GM12801 (cell line): ENCODE results near the gene SMAGP.

Experiments
- TF ChIP-seq, protein P1 (sequence below): IDR thresholded peaks from one replicate; pipeline ENCODE4 v1.5.1; 2011; ENCODE audit warnings: control low read depth; ENCODE audit not compliant: insufficient read length; ENCODE audit errors: extremely low read depth

The SMAGP gene

DNA sequence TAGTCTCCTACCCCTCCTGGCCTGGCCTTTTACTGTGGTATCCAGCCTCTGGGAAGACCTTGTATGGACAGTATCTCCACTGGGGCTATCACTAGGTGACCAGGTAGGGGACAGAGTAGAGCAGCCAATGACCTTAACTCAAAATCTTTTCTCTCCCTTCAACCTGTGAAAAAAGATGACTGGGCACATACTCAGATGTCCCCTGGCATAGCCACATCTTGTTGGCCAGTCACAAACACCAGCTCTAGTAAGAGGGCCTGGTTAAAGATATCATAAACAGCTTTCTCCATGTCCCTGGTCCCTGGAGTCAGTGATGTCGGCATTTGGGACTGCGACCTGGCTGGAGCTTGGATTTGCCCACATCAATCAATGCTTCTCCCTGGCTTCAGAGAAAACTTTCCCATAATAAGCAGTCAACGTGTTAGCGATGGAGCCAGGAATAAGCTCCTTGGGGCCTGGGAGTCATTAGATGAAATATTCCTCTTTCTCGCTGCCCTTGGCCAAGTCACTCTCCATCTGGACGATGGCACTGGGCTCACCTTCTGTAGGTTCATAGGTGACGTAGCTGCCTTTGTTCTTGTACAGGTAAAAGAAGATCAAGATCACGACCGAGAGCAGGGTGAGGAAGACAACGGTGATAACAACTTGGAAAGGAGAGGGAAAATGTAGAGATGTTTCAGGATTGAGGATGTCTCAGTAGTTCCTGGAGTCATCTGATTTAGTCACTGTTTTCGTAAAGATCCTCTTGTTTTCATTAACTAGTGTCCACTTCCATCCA lies 24.6 kb downstream of the SMAGP start:
- TF ChIP-seq, protein P1, sequence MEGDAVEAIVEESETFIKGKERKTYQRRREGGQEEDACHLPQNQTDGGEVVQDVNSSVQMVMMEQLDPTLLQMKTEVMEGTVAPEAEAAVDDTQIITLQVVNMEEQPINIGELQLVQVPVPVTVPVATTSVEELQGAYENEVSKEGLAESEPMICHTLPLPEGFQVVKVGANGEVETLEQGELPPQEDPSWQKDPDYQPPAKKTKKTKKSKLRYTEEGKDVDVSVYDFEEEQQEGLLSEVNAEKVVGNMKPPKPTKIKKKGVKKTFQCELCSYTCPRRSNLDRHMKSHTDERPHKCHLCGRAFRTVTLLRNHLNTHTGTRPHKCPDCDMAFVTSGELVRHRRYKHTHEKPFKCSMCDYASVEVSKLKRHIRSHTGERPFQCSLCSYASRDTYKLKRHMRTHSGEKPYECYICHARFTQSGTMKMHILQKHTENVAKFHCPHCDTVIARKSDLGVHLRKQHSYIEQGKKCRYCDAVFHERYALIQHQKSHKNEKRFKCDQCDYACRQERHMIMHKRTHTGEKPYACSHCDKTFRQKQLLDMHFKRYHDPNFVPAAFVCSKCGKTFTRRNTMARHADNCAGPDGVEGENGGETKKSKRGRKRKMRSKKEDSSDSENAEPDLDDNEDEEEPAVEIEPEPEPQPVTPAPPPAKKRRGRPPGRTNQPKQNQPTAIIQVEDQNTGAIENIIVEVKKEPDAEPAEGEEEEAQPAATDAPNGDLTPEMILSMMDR, result no peak

DNA sequence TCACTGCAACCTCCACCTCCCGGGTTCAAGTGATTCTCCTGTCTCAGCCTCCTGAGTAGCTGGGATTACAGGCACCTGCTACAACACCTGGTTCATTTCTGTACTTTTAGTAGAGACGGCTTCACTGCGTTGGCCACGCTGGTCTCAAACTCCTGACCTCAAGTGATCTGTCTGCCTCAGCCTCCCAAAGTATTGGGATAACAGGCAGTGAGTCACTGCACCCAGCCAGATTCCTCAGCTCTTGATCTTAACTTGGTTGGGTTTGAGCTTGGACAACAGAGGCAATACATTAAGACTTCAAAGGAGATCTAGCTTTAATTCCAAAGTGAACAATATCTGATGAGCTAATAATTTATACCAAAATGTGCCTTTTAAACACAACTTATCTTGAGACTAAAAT lies 25.9 kb downstream of the SMAGP start:
- TF ChIP-seq, protein P1, result no peak

DNA sequence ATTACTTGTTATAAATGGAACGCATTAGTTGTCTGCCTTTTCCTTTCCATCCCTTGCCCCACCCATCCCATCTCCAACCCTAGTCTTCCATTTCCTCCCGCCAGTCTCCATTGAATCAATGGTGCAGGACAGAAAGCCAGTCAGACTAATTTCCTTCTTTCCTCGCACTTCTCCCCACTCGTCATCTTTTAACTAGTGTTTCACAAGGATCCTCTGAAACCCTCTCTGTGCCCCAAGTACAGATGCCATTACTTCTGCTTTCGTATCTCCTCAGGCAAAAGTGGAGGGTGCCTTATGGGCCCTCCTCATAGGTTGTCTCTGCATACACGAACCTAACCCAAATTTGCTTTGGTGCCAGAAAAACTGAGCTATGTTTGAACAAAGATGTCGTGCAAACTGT lies 27.3 kb downstream of the SMAGP start:
- TF ChIP-seq, protein P1, result no peak

DNA sequence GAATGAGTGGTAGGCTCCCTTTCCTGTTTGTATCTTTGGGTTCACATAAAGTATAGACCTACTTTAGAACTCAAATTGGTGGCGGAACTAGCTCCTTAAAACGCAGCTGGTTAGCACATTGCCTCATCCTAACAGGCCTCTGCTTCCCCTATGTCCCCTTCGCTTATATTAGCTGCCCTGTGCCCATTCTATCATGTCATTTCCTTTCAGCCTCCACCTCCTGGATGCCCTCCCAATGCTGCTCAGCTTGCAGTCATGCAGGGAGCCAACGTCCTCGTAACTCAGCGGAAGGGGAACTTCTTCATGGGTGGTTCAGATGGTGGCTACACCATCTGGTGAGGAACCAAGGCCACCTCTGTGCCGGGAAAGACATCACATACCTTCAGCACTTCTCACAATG lies 28.1 kb downstream of the SMAGP start:
- TF ChIP-seq, protein P1, result no peak

DNA sequence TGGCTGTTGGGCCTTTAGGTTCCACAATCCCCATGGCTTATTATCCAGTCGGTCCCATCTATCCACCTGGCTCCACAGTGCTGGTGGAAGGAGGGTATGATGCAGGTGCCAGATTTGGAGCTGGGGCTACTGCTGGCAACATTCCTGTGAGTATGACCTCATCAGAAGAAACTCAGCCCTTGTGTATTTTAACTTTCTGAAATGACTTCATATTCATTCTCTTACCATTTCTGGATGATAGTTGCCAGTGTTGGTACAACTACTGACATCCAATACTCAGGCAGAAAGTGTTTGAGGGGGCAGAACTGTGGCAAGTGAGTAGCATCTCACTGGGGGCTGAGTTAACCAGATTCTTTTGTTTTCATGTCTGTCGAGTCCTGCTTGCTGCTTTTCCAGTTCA lies 29.2 kb downstream of the SMAGP start:
- TF ChIP-seq, protein P1, result no peak

DNA sequence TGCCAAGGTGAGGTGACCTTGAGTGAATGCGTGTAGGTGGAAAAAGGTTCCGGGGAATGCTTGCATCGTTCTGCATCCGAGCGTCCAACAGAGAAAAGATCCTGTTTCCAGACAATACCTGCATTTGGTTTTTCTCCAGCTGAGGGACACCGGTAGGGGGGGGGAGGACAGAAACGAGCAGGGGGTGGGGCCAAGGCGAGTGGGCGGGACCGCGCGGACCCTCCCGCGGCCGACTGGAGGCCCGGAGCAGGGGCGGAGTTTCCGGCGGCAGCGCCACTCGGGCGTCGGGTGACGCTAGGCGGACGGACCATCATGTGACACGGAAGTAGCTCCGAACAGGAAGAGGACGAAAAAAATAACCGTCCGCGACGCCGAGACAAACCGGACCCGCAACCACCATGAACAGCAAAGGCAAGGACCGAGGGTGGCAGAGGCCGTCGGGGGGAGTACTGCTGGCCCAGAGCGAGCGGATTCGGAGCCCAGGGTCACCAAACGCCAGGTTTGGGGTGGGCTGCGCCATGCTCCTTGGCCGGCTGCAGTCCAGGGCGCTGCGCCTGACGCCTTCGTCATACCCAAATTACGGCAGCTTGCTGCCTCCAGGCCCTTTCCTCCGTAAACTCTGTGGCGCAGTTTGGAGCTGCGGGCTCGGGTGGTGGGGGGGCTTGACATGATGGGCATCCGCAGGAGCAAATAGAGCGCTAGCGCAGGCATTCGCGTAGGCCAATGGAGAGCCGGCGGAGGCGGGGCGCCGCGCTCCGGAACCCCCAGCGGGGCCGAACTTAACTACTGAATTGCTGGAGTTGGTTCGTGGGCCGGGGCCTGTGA lies 31.5 kb downstream of the SMAGP start, which contains the start of gene DAZAP2:
Gene DAZAP2, plus strand, starts transcription at position 317 of the 825 bp plus-strand sequence. Its CDS starts 82 bp downstream, at position 399.
- TF ChIP-seq, protein P1, result no peak

DNA sequence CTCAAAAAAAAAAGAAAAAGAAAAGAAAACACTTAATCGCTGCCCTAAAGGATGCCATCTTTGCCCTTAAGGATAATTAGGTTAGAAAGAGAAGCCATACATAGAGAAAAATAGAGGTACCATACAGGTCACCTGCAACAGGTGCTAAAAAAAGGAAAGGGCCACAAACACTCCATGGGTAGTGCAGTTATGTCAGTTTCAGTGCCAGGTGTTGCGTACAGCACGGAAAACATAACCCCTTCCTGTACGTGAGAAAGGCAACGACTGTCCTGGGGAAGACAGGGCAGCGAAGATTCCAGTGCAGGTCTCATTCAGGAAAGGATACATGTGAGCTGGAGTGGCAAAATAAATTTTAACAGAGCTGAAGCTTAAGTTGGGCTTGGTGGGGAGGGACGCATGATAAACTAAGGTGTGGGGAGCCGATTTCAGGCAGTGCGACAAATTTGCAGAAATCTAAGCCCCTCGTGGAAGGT lies 32.1 kb downstream of the SMAGP start:
- TF ChIP-seq, protein P1, result no peak
